Mononuclear cell (primary cell): ENCODE measurements around the gene WWOX. TPM values are rescaled to one million over a fixed set of nuclear protein-coding genes. Genes with fewer than 3 reads are reported as not detected.

Experiments
- H3K27me3 ChIP-seq: 2 replicates; pipeline ENCODE4 v1.6.0; 2011; ENCODE audit warnings: low read length, control low read depth; ENCODE audit not compliant: insufficient read depth
- H3K4me1 ChIP-seq: 2 replicates; pipeline ENCODE4 v1.5.1; 2011; ENCODE audit warnings: mild to moderate bottlenecking, low read length, control low read depth; ENCODE audit not compliant: insufficient read depth
- H3K4me3 ChIP-seq: 2 replicates; pipeline ENCODE4 v1.5.1; 2011; ENCODE audit warnings: mild to moderate bottlenecking, low read length, moderate library complexity
- H3K9me3 ChIP-seq: 2 replicates; pipeline ENCODE4 v1.5.1; 2011; ENCODE audit warnings: low read depth, mild to moderate bottlenecking, control low read depth, low read length
- total RNA-seq: library from RNA; depleted of rRNA; stranded (reverse); fragments of >200 nt; gene quantifications from one replicate; pipeline ENCODE4 v1.2.3, GENCODE V29; 2012

WWOX gene
- total RNA-seq, 1 donor: 22.7 TPM

GRCh38 chr16:78816499-78817195 lies 717.2 kb downstream of the WWOX start:
- H3K9me3 ChIP-seq: no peaks in the 10 kb centered on the region
- no peaks in the 10 kb centered on the region for H3K27me3 ChIP-seq
- no peak overlapping the region for H3K4me3 ChIP-seq
- H3K4me1 ChIP-seq: no peaks in the 10 kb centered on the region

- H3K4me1 ChIP-seq: no peaks in the 10 kb centered on the region
Observed at GRCh38 chr16:78817200-78817739, 717.8 kb downstream of the WWOX start.

GRCh38 chr16:78821335-78821734 lies 721.9 kb downstream of the WWOX start:
- Histone ChIP-seq H3K4me3 (no peak overlapping the region), H3K27me3 (no peaks in the 10 kb centered on the region), H3K4me1 (no peaks in the 10 kb centered on the region), H3K9me3 (no peaks in the 10 kb centered on the region)

More at GRCh38 chr16:78817200-78817739, 717.8 kb downstream of the WWOX start:
- Histone ChIP-seq H3K4me3 (no peak overlapping the region), H3K27me3 (no peaks in the 10 kb centered on the region), H3K9me3 (no peaks in the 10 kb centered on the region)

- no peaks in the 10 kb centered on the region for H3K9me3 ChIP-seq
- H3K27me3 ChIP-seq: no peaks in the 10 kb centered on the region
- H3K4me1 ChIP-seq: no peaks in the 10 kb centered on the region
- H3K4me3 ChIP-seq: no peak overlapping the region
Observed at GRCh38 chr16:78822509-78822908, 723.1 kb downstream of the WWOX start.

GRCh38 chr16:78823027-78823426 lies 723.6 kb downstream of the WWOX start:
- Histone ChIP-seq H3K9me3 (no peaks in the 10 kb centered on the region), H3K4me1 (no peaks in the 10 kb centered on the region), H3K27me3 (no peaks in the 10 kb centered on the region), H3K4me3 (no peak overlapping the region)

- Histone ChIP-seq H3K27me3 (no peaks in the 10 kb centered on the region), H3K4me3 (no peak overlapping the region), H3K9me3 (no peaks in the 10 kb centered on the region), H3K4me1 (no peaks in the 10 kb centered on the region)
Observed at GRCh38 chr16:78829280-78829679, 729.8 kb downstream of the WWOX start.

- H3K27me3 ChIP-seq: no peaks in the 10 kb centered on the region
- H3K9me3 ChIP-seq: no peaks in the 10 kb centered on the region
- no peak overlapping the region for H3K4me3 ChIP-seq
- H3K4me1 ChIP-seq: no peaks in the 10 kb centered on the region
Observed at GRCh38 chr16:78830599-78830998, 731.1 kb downstream of the WWOX start.

GRCh38 chr16:78832100-78832499 lies 732.6 kb downstream of the WWOX start:
- Histone ChIP-seq H3K9me3 (no peaks in the 10 kb centered on the region), H3K27me3 (no peaks in the 10 kb centered on the region), H3K4me1 (no peaks in the 10 kb centered on the region), H3K4me3 (no peak overlapping the region)

GRCh38 chr16:78836802-78837491 lies 737.5 kb downstream of the WWOX start:
- Histone ChIP-seq H3K27me3 (no peaks in the 10 kb centered on the region), H3K4me3 (no peak overlapping the region), H3K4me1 (no peaks in the 10 kb centered on the region), H3K9me3 (no peaks in the 10 kb centered on the region)

GRCh38 chr16:78837706-78838105 lies 738.3 kb downstream of the WWOX start:
- Histone ChIP-seq H3K27me3 (no peaks in the 10 kb centered on the region), H3K4me3 (no peak overlapping the region), H3K4me1 (no peaks in the 10 kb centered on the region), H3K9me3 (no peaks in the 10 kb centered on the region)

- Histone ChIP-seq H3K4me1 (no peaks in the 10 kb centered on the region), H3K27me3 (no peaks in the 10 kb centered on the region), H3K4me3 (no peak overlapping the region), H3K9me3 (no peaks in the 10 kb centered on the region)
Observed at GRCh38 chr16:78838276-78838675, 738.8 kb downstream of the WWOX start.

- Histone ChIP-seq H3K9me3 (no peaks in the 10 kb centered on the region), H3K4me3 (no peak overlapping the region), H3K4me1 (no peaks in the 10 kb centered on the region), H3K27me3 (no peaks in the 10 kb centered on the region)
Observed at GRCh38 chr16:78842950-78843349, 743.5 kb downstream of the WWOX start.

- no peaks in the 10 kb centered on the region for H3K27me3 ChIP-seq
- no peak overlapping the region for H3K4me3 ChIP-seq
- no peaks in the 10 kb centered on the region for H3K4me1 ChIP-seq
- no peaks in the 10 kb centered on the region for H3K9me3 ChIP-seq
Observed at GRCh38 chr16:78843978-78844377, 744.5 kb downstream of the WWOX start.

- Histone ChIP-seq H3K4me1 (no peaks in the 10 kb centered on the region), H3K9me3 (no peaks in the 10 kb centered on the region), H3K4me3 (no peak overlapping the region), H3K27me3 (no peaks in the 10 kb centered on the region)
Observed at GRCh38 chr16:78844682-78845081, 745.2 kb downstream of the WWOX start.

- Histone ChIP-seq H3K9me3 (no peaks in the 10 kb centered on the region), H3K4me1 (no peaks in the 10 kb centered on the region), H3K4me3 (no peak overlapping the region), H3K27me3 (no peaks in the 10 kb centered on the region)
Observed at GRCh38 chr16:78851266-78851665, 751.8 kb downstream of the WWOX start.
